ENCODE data around the gene HNRNPAB.

HNRNPAB gene

GRCh38 chr5:178204182-178204934 lies at the start of gene HNRNPAB:
Gene HNRNPAB (plus strand): TSS chr5:178204533. CDS start chr5:178204838, 305 bp downstream.
- DNase-seq (ENCODE audit: low read depth, low spot score) = peak; percentile 90

- no peak for DNase-seq (ENCODE audit: low read depth, low spot score)
These were observed 49.3 kb upstream of the HNRNPAB start for GRCh38 chr5:178155065-178155464.

GRCh38 chr5:178160176-178160575 lies 44.2 kb upstream of the HNRNPAB start:
- no peak for DNase-seq (ENCODE audit: low read depth, low spot score)

GRCh38 chr5:178162481-178162880 lies 41.9 kb upstream of the HNRNPAB start:
- no peak for DNase-seq (ENCODE audit: low read depth, low spot score)

- DNase-seq (ENCODE audit: low read depth, low spot score) = peak; percentile 90
These were observed 40.3 kb upstream of the HNRNPAB start for GRCh38 chr5:178163772-178164735.

GRCh38 chr5:178165581-178165980 lies 38.8 kb upstream of the HNRNPAB start:
- DNase-seq (ENCODE audit: low read depth, low spot score) = no peak

DNA sequence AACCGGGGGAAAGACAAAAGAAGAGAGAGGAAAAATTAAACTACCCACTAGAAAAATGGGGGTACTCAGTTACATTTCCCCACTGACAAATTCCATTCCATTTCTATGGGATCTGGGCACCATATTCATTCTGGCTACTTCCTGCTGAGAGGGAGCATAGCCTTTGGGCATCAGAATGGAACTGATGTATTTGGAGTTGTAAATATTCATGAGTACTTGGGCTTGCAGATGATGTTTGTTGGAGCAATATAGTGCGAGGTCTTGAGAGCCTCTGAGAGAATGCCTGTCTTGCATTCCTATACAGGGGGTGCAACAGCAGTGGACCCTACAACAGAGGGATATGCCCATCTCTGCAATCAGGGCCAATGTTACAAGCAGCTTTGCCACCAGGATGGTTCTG lies 33.9 kb upstream of the HNRNPAB start:
- no peak for DNase-seq (ENCODE audit: low read depth, low spot score)

DNA sequence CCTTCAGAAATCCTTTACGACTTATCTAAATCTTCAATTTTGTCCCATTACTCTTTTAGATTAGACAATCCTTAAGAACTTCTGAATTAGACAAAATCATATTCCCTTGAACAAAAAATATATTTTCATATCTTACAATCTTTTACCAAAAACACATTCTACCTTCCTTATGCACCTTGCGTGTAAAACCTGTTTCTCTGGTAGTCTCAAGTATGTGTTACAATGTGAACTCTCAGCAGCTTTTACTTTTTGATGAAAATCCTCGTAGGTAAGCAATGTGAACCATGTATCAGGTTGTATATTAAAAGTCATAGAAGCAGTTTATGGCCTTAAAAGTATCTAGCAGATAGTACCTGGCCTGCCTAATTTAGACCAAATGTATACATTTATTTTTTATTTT lies 29.9 kb upstream of the HNRNPAB start:
- no peak for DNase-seq (ENCODE audit: low read depth, low spot score)

DNA sequence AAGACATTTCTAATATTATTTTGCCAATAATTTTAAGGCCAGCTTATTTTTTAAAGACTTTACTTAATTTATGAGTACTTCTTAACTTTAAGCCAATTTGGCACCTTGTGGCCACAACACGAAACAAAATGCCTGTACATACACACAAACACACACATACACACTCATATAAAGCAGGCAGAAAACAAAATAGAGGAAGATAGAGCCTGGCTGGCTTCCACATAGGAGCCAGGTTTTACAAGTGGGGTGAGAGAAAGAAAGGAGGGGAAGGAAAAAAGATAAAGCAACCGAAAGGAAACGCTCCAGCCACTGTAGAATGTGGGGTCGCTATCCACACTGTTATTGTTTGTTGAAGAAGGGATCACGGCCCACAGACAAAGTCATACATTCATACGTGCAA lies 27.5 kb upstream of the HNRNPAB start:
- no peak for DNase-seq (ENCODE audit: low read depth, low spot score)

DNA sequence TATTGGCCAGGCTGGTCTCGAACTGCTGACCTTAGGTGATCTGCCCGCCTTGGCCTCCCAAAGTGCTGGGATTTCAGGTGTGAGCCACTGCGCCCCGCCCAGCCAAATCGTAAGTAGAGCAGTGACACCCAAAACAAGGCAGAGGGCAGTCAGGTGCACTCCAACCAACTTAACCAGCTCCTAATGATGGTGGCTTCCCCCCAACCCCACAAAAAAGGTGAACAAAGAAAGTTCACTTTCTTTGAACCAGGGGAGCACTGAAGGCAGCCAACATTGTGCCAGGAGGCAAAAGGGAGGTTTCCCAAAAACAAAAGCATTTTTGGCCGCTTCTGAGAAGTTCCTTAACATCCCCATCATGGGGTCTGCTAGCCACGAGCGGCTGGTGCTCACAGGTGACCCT lies 26.8 kb upstream of the HNRNPAB start:
- no peak for DNase-seq (ENCODE audit: low read depth, low spot score)

DNA sequence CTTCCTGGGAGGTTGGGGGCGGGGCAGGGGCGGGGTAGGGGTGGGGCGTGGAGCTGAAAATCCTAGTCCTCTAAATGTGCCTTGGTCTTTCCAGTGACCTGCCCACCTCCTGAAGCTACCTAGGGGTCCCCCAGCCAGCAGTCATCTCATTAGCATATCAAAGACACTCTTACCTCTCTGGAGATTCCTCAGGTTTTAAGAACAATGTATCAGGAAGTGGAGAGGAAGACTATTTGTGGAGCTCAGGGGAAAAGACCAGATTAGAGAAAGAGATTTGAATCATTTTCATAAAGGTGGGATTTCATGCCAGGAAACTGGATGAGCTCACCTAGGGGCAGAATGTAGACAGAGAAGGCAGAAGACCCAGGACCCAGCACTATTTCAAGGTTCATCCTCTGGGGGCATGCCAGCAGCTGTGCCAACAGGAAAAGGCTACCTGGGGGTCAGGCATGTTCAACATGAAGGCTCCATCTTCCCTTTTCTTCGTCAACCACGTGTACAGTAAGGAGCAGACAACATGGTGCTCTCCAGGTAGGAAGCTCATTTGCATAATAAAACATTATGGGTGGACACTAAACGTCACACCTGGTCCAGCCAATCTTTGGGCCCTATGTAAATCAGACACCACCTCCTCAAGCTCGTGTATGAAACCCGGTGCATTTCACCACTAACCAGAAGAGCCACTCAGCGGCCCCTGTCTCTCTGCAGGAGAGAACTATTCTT lies 24.0 kb upstream of the HNRNPAB start:
- DNase-seq (ENCODE audit: low read depth, low spot score) = no peak

DNA sequence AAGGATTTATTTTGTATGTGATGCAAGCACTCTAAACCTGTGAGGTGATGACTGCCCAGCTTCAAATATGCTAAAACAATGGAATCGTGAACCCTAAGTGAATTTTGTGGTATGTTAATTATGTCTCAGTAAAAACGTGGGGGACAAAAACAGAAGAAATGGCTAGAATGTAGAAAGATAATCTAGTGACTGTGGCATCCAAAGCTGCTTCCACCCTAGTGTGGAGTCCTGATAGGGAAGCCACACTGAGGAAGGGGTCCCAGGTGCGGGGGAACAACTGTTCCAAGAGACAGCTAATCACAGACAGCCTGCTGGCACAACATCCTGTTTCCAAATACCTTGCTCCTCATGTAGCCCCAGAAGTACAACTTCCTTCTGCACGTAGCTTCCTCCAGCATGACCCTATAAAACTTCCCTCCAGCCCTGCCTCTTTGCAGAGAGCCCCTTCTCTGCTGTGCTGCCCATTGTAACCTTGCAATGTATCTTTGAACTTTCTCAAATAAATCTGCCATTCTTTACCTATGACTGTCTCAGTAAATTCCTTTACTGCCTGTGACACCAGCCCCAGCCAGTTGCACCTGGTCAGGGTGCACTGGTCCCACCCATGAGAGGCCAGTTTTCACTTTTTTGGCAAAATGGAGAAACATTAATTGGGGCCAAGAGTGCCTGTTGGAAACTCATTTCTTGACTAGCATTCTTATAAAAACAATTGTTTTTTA lies 22.0 kb upstream of the HNRNPAB start:
- no peak for DNase-seq (ENCODE audit: low read depth, low spot score)

- no peak for DNase-seq (ENCODE audit: low read depth, low spot score)
These were observed 17.9 kb upstream of the HNRNPAB start for GRCh38 chr5:178186427-178186826.

DNA sequence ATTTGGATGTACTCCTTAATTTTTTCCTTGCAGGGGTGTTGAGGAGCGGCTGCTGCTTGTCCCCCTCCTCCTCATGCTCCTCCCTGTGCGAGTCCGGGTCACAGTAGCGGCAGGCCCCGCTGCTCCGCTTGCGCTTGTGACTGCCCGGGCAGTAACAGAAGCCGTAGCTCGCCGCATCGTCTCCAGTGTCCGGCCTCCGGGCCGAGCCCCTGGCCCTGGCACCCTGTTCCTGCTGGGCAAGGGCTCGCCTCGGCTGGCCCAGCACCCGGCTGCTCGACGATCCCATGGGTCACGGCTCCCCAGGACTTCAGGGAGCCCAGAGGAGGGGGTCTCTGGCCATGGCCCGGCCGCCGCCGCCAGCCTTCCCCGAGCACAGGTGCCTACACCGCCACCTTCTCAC lies 17.3 kb upstream of the HNRNPAB start, which contains the start of gene GMCL2:
Gene GMCL2 (minus strand): TSS at position 358 of the 400 bp plus-strand sequence. CDS start 72 bp downstream, at position 286.
- no peak for DNase-seq (ENCODE audit: low read depth, low spot score)

DNA sequence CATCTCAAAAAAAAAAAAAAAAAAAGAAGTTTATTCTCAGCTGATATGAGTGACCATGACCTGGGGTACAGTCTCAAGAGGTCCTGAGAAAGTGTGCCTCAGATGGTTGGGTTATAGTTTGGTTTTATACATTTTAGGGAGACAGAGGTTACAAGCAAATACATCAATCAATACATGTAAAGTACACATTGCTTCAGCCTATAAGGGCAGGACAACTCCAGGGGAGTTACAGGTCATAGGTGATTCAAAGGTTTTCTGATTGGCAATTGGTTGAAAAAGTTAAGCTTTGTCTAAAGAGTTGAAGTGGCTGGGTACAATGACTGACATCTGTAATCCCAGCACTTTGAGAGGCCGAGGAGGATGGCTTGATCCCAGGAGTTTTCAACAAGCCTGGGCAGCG lies 14.9 kb upstream of the HNRNPAB start:
- no peak for DNase-seq (ENCODE audit: low read depth, low spot score)

GRCh38 chr5:178191661-178192060 lies 12.7 kb upstream of the HNRNPAB start:
- no peak for DNase-seq (ENCODE audit: low read depth, low spot score)

DNA sequence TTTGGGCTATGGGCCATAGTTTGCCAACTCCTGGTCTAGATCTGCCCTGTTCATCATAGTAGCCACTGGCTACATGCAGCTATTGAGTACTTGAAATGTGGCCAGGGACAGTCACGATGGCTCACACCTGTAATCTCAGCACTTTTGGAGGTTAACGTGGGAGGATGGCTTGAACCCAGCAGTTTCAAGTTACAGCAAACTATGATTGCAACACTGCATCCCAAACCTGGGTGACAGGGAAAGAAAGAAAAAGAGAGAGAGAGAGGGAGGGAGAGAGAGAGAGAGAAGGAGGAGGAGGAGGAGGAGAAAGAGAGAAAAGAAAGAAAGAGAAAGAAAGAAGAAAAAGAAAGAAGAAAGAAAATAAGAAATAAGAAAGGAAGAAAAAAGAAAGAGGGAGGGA lies 12.1 kb upstream of the HNRNPAB start:
- DNase-seq (ENCODE audit: low read depth, low spot score) = no peak

GRCh38 chr5:178192787-178193186 lies 11.5 kb upstream of the HNRNPAB start:
- DNase-seq (ENCODE audit: low read depth, low spot score) = no peak

- no peak for DNase-seq (ENCODE audit: low read depth, low spot score)
These were observed 11.0 kb upstream of the HNRNPAB start for GRCh38 chr5:178193251-178193809.

GRCh38 chr5:178194026-178194425 lies 10.3 kb upstream of the HNRNPAB start:
- no peak for DNase-seq (ENCODE audit: low read depth, low spot score)

DNA sequence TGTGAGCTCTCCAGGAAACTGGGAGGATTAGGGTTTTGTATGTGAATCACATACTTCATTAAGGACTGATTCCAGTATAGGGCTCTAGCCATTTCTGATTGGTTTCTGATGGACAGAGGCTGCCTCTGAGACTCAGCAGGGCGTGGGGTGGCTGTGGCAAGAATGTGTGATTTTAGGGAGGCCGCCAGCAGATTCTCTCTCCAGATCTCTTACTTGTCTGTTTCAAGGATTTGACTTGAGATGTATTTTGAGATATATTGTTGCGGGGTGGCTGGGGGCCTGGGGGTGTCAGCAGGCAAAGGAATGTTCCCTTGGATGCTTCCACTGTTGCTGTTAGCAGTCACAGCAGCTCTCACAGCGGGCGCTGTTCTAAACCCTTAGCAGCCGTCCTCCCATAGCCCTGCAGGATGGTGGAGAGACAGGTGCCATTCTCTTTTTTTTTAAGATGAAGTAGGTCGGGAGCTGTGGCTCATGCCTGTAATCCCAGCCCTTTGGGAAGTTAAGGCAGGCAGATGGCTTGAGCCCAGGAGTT lies 8.0 kb upstream of the HNRNPAB start:
- DNase-seq (ENCODE audit: low read depth, low spot score) = no peak

All from activated naive CD8-positive, alpha-beta T cell treated with anti-CD3 and anti-CD28 coated beads, Interleukin-2, amount 50 U/mL, for 16 hours (primary cell).